HEK293 (cell line): ENCODE data around the gene PLCG2.

ENCODE experiments used
- CTCF ChIA-PET: fragments of 350-600 bp; formaldehyde crosslinking; extraction: SDS; loops from one replicate; lab custom pipeline; 2021; ENCODE audit warnings: antibody characterized with exemption; lab: Yijun Ruan, JAX
- POLR2A ChIA-PET: fragments of 300-600 bp; formaldehyde crosslinking; extraction: SDS; loops from one replicate; lab custom pipeline; 2020; ENCODE audit warnings: antibody characterized with exemption, inconsistent platforms; lab: Yijun Ruan, JAX
- H3K27ac ChIP-seq: fragments of 200-500 bp; sonication (Bioruptor generic); 2 replicates; pipeline ENCODE4 v1.5.1; 2014; ENCODE audit warnings: low read depth, low read length, control low read depth, inconsistent platforms; ENCODE audit errors: extremely low read depth
- H3K36me3 ChIP-seq, 2 experiments: fragments of 200-500 bp in 1 of 2; sonication (Bioruptor generic) in 1 of 2; 1 replicate in 1 of 2; 2 replicates in 1 of 2; pipeline ENCODE4 v1.5.1; 2014 to 2017; ENCODE audit warnings: inconsistent platforms in 2 of 2, low read length in 2 of 2; ENCODE audit not compliant: control insufficient read depth in 2 of 2, insufficient read depth in 1 of 2
- H3K4me1 ChIP-seq: fragments of 200-500 bp; sonication (Bioruptor generic); 2 replicates; pipeline ENCODE4 v1.5.1; 2014; ENCODE audit warnings: mild to moderate bottlenecking, low read length, inconsistent platforms; ENCODE audit not compliant: control insufficient read depth, insufficient read depth
- H3K4me3 ChIP-seq: 2 replicates; pipeline ENCODE4 v1.5.1; 2011; ENCODE audit warnings: low read depth, mild to moderate bottlenecking, control low read depth, low read length, moderate library complexity
- H3K9me3 ChIP-seq: fragments of 200-500 bp; sonication (Bioruptor generic); 2 replicates; pipeline ENCODE4 v1.5.1; 2014; ENCODE audit warnings: low read depth, low read length, inconsistent platforms; ENCODE audit not compliant: control insufficient read depth, insufficient read depth
- BCL11A ChIP-seq: fragments of 450-650 bp; formaldehyde crosslinking; IDR thresholded peaks from 2 replicates; pipeline ENCODE4 v1.5.1; 2016; ENCODE audit warnings: low read depth, missing biosample characterization, missing genetic modification characterization
- GLIS1 ChIP-seq: fragments of 450-650 bp; formaldehyde crosslinking; IDR thresholded peaks from 2 replicates; pipeline ENCODE4 v1.5.1; 2016; ENCODE audit warnings: missing biosample characterization, missing genetic modification characterization
- ZFP3 ChIP-seq: fragments of 450-650 bp; formaldehyde crosslinking; IDR thresholded peaks from 2 replicates; pipeline ENCODE4 v1.5.1; 2016; ENCODE audit warnings: low read depth, missing biosample characterization, missing genetic modification characterization
- ZNF133 ChIP-seq: fragments of 450-650 bp; formaldehyde crosslinking; IDR thresholded peaks from 2 replicates; pipeline ENCODE4 v1.5.1; 2016; ENCODE audit warnings: missing biosample characterization, missing genetic modification characterization
- ZNF146 ChIP-seq: fragments of 450-650 bp; formaldehyde crosslinking; IDR thresholded peaks from 2 replicates; pipeline ENCODE4 v1.5.1; 2016; ENCODE audit warnings: missing biosample characterization, missing genetic modification characterization
- ZNF560 ChIP-seq: fragments of 450-650 bp; formaldehyde crosslinking; IDR thresholded peaks from 2 replicates; pipeline ENCODE4 v1.5.1; 2017; ENCODE audit warnings: missing biosample characterization, missing genetic modification characterization, borderline replicate concordance
- ZNF596 ChIP-seq: fragments of 450-650 bp; IDR thresholded peaks from 2 replicates; pipeline ENCODE4 v1.5.0; 2018; ENCODE audit warnings: missing biosample characterization, mild to moderate bottlenecking, missing genetic modification characterization, moderate library complexity
- ZSCAN23 ChIP-seq: fragments of 450-650 bp; formaldehyde crosslinking; IDR thresholded peaks from 2 replicates; pipeline ENCODE4 v1.5.1; 2016; ENCODE audit warnings: missing biosample characterization, missing genetic modification characterization
- TF ChIP-seq, protein P1 (sequence below): fragments of 450-650 bp; formaldehyde crosslinking; IDR thresholded peaks from 2 replicates; pipeline ENCODE4 v1.5.1; 2017; ENCODE audit warnings: missing biosample characterization, mild to moderate bottlenecking, missing genetic modification characterization, moderate library complexity
- TF ChIP-seq, protein P2 (sequence below): fragments of 450-650 bp; formaldehyde crosslinking; conservative IDR thresholded peaks from 2 replicates; pipeline ENCODE4 v1.5.1; 2016; ENCODE audit warnings: low read depth, missing biosample characterization, missing genetic modification characterization
- TF ChIP-seq, protein P3 (sequence below): fragments of 450-650 bp; formaldehyde crosslinking; IDR thresholded peaks from 2 replicates; pipeline ENCODE4 v1.5.1; 2016; ENCODE audit warnings: missing biosample characterization, missing genetic modification characterization

Gene PLCG2

DNA sequence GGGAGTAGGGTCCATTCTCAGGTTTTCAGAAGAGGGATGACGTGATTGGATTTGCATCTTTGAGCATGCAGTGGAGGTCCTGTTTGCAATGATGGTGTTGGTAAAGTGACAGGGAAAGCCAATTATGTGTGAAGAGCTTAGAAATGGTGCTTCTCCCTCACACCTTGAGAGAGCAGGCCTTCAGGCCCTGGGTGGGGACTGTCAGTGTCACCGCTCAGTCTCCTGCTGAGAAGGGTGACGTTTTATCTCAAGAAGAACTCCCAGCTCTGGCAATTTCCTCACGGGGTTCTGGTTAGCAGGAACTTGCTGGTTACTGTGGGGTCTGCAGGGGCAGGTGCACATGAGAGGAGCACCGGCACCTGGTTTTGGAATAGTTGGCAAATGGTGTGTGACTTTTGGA, 11.2 kb downstream of the PLCG2 start:
- no peaks in the 10 kb centered on the region for H3K9me3 ChIP-seq
- no peak overlapping the region for H3K4me3 ChIP-seq
- ChIA-PET CTCF (interaction anchor here (0.6 to 1.0 kb wide), 3 partner anchors 9 to 208 kb away, joined by 3 read pairs; no protein-coding TSS in a partner anchor), POLR2A (no interaction called here)
- TF ChIP-seq GLIS1: peak; percentile 25; the same call in 1 of the 2 replicates
- TF ChIP-seq, protein P1, sequence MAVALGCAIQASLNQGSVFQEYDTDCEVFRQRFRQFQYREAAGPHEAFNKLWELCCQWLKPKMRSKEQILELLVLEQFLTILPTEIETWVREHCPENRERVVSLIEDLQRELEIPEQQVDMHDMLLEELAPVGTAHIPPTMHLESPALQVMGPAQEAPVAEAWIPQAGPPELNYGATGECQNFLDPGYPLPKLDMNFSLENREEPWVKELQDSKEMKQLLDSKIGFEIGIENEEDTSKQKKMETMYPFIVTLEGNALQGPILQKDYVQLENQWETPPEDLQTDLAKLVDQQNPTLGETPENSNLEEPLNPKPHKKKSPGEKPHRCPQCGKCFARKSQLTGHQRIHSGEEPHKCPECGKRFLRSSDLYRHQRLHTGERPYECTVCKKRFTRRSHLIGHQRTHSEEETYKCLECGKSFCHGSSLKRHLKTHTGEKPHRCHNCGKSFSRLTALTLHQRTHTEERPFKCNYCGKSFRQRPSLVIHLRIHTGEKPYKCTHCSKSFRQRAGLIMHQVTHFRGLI: no peak
- peaks cover 4% of the 10 kb centered on the region; the same call in 1 of the 2 replicates for H3K4me1 ChIP-seq
- H3K27ac ChIP-seq: no peak overlapping the region
- peaks cover 0 to 3% of the 10 kb centered on the region in 2 experiments; a peak in 2 of 3 replicates for H3K36me3 ChIP-seq

DNA sequence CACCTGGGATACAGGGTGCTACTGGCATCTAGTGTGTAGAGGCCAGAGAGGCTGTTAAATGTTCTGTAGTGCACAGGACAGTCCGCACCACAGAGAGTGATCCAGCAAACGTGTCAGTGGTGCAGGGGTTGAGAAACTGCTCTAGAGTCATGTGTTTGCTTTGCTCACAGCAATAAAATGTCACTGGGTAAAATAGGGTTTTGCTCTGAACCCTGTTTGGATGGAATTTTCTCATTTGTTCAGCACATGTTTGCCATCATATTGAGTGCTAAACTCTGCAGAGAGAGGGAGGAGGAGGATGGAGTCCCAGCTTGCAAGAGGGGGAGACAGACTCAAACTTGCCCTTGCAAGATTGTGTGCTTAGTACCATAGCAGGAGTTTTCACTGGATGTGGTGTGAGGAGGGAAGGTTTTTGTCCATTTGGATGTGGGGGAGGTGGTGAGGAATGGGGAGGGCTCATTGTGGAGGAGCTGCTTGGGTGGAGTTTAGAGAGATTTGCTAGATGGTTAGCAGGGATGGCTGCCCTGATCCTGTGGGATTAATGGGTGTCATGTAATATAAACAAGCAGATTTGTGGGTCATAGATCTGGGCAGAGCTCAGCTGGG, 11.8 kb downstream of the PLCG2 start:
- no peak overlapping the region for H3K27ac ChIP-seq
- no peak for TF ChIP-seq ZNF560
- TF ChIP-seq ZNF133 (tag by site-specific recombination): peak; percentile 86
- TF ChIP-seq ZNF146 (tag by site-specific recombination): no peak
- TF ChIP-seq ZSCAN23 (tag by site-specific recombination): no peak
- TF ChIP-seq, protein P2, sequence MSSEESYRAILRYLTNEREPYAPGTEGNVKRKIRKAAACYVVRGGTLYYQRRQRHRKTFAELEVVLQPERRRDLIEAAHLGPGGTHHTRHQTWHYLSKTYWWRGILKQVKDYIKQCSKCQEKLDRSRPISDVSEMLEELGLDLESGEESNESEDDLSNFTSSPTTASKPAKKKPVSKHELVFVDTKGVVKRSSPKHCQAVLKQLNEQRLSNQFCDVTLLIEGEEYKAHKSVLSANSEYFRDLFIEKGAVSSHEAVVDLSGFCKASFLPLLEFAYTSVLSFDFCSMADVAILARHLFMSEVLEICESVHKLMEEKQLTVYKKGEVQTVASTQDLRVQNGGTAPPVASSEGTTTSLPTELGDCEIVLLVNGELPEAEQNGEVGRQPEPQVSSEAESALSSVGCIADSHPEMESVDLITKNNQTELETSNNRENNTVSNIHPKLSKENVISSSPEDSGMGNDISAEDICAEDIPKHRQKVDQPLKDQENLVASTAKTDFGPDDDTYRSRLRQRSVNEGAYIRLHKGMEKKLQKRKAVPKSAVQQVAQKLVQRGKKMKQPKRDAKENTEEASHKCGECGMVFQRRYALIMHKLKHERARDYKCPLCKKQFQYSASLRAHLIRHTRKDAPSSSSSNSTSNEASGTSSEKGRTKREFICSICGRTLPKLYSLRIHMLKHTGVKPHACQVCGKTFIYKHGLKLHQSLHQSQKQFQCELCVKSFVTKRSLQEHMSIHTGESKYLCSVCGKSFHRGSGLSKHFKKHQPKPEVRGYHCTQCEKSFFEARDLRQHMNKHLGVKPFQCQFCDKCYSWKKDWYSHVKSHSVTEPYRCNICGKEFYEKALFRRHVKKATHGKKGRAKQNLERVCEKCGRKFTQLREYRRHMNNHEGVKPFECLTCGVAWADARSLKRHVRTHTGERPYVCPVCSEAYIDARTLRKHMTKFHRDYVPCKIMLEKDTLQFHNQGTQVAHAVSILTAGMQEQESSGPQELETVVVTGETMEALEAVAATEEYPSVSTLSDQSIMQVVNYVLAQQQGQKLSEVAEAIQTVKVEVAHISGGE (tag by site-specific recombination): no peak
- TF ChIP-seq, protein P3, sequence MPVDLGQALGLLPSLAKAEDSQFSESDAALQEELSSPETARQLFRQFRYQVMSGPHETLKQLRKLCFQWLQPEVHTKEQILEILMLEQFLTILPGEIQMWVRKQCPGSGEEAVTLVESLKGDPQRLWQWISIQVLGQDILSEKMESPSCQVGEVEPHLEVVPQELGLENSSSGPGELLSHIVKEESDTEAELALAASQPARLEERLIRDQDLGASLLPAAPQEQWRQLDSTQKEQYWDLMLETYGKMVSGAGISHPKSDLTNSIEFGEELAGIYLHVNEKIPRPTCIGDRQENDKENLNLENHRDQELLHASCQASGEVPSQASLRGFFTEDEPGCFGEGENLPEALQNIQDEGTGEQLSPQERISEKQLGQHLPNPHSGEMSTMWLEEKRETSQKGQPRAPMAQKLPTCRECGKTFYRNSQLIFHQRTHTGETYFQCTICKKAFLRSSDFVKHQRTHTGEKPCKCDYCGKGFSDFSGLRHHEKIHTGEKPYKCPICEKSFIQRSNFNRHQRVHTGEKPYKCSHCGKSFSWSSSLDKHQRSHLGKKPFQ: no peak
- H3K4me3 ChIP-seq: no peak overlapping the region
- peaks cover 0 to 3% of the 10 kb centered on the region in 2 experiments; a peak in 2 of 3 replicates for H3K36me3 ChIP-seq
- no peaks in the 10 kb centered on the region for H3K9me3 ChIP-seq
- ChIA-PET CTCF (interaction anchor here (0.6 to 1.0 kb wide), 2 partner anchors 9 to 208 kb away, joined by 3 read pairs; no protein-coding TSS in a partner anchor), POLR2A (no interaction called here)
- peaks cover 4% of the 10 kb centered on the region; the same call in 1 of the 2 replicates for H3K4me1 ChIP-seq

DNA sequence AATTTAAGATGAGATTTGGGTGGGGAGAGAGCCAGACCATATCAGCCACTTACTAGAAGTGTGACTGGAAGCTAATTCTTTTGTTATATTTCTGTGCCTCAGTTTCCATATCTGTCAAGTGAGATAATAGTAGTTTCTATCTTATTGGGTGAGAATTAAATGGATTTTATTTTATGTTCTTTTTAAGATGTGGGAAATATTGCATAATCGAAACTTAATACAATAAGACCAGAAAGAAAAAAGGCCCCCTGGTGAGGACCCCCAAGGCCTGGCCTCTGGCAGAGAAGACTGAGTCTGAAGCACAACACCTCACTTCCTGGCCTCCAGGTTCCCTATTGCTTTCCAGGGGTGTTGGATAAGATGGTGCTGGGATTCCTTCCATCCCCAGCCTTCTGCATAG, 13.7 kb downstream of the PLCG2 start:
- Histone ChIP-seq H3K4me3 (no peak overlapping the region), H3K9me3 (no peaks in the 10 kb centered on the region), H3K4me1 (no peaks in the 10 kb centered on the region), H3K27ac (no peak overlapping the region), H3K36me3 (peaks cover 0 to 3% of the 10 kb centered on the region in 2 experiments; a peak in 1 of 3 replicates)
- ChIA-PET CTCF (interaction anchor here (0.6 kb wide), 2 partner anchors 12 to 1341 kb away, joined by 3 read pairs; no protein-coding TSS in a partner anchor), POLR2A (no interaction called here)
- no peak for TF ChIP-seq BCL11A
- TF ChIP-seq ZNF596 (tag by site-specific recombination): no peak
- TF ChIP-seq GLIS1: peak; percentile 42
- no peak for TF ChIP-seq ZFP3 (tag by site-specific recombination)
